Measurements from ENCODE around the gene GNG7.

The GNG7 gene

DNA sequence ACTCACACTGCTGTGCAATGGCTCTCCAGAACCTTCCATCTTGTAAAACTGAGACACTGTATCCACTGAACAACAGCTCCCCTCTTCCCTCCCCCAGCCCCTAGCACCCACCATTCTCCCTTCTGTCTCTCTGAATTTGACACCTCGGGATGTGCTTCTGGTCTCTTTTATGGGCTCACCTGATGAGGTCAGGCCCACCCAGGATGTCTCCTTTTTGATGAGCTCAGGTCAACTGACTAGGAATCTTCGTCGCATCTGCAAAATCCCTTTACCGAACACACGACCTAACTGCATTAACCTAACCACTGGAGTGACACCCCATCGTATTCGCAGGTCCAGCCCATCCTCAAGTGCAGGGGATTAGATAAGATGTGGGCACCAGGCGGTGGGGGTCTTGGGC, 73.9 kb downstream of the GNG7 start:
- H3K4me2 ChIP-seq (ENCODE audit: low read length) = peak overlapping the region; percentile 72
- TF ChIP-seq, protein P1, sequence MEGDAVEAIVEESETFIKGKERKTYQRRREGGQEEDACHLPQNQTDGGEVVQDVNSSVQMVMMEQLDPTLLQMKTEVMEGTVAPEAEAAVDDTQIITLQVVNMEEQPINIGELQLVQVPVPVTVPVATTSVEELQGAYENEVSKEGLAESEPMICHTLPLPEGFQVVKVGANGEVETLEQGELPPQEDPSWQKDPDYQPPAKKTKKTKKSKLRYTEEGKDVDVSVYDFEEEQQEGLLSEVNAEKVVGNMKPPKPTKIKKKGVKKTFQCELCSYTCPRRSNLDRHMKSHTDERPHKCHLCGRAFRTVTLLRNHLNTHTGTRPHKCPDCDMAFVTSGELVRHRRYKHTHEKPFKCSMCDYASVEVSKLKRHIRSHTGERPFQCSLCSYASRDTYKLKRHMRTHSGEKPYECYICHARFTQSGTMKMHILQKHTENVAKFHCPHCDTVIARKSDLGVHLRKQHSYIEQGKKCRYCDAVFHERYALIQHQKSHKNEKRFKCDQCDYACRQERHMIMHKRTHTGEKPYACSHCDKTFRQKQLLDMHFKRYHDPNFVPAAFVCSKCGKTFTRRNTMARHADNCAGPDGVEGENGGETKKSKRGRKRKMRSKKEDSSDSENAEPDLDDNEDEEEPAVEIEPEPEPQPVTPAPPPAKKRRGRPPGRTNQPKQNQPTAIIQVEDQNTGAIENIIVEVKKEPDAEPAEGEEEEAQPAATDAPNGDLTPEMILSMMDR (IDR thresholded peaks at IDR 0.05; ENCODE audit: low read depth, low read length, poor library complexity, severe bottlenecking) = no peak
- no peak for TF ChIP-seq EZH2phosphoT487 (IDR thresholded peaks at IDR 0.05; ENCODE audit: borderline replicate concordance, low read length)

DNA sequence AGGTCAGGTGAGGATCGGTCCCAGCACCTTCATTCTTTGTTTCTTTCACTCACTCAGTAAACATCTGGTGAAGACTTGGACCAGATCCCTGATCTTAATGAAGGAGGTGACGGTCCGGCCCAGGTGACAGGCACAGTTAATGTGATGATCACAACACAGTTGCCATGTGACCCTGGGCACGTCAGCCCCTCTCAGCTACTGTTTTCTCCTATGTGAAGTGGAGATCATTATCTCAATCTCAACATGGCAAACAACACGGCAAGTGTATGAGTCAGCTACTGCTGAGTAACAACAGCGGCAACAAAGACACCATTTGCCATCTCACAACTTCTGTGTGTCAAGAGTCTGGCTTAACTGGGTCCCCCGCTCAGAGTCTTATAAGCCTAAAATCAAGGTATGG, 74.6 kb downstream of the GNG7 start:
- Histone ChIP-seq H3K79me2 (ENCODE audit: control insufficient read depth, low read length) (peaks cover 76% of the 10 kb centered on the region), H4K20me1 (ENCODE audit: control insufficient read depth, insufficient read depth, low read depth, low read length) (no peaks in the 10 kb centered on the region), H3K4me3 (ENCODE audit: low read length) (peak overlapping the region; percentile 64), H3K9me2 (replicated peaks; ENCODE audit: control insufficient read depth, low read length) (no peaks in the 10 kb centered on the region), H3K4me2 (ENCODE audit: low read length) (peak overlapping the region; percentile 72), H3K36me3 (ENCODE audit: control insufficient read depth, low read length) (peaks cover 65% of the 10 kb centered on the region), H3K27me3 (ENCODE audit: control insufficient read depth, low read length) (no peaks in the 10 kb centered on the region), H3K4me1 (ENCODE audit: control insufficient read depth, low read length) (peaks cover 100% of the 10 kb centered on the region), H3K27ac (ENCODE audit: low read depth, low read length) (peak overlapping the region; percentile 92), H3K9me3 (ENCODE audit: control insufficient read depth, insufficient read depth, low read length) (peaks cover 27% of the 10 kb centered on the region), H3F3A (ENCODE audit: control insufficient read depth, insufficient read depth) (peaks cover 65% of the 10 kb centered on the region)
- TF ChIP-seq, protein P1 (IDR thresholded peaks at IDR 0.05; ENCODE audit: low read depth, low read length, poor library complexity, severe bottlenecking) = no peak
- TF ChIP-seq EZH2phosphoT487 (IDR thresholded peaks at IDR 0.05; ENCODE audit: borderline replicate concordance, low read length) = no peak

More for the DNA sequence above, 73.9 kb downstream of the GNG7 start:
- H3F3A ChIP-seq (ENCODE audit: control insufficient read depth, insufficient read depth) = peaks cover 60% of the 10 kb centered on the region
- H4K20me1 ChIP-seq (ENCODE audit: control insufficient read depth, insufficient read depth, low read depth, low read length) = no peaks in the 10 kb centered on the region
- peaks cover 80% of the 10 kb centered on the region for H3K79me2 ChIP-seq (ENCODE audit: control insufficient read depth, low read length)
- H3K27ac ChIP-seq (ENCODE audit: low read depth, low read length) = peak overlapping the region; percentile 92
- H3K4me1 ChIP-seq (ENCODE audit: control insufficient read depth, low read length) = peaks cover 100% of the 10 kb centered on the region
- H3K9me3 ChIP-seq (ENCODE audit: control insufficient read depth, insufficient read depth, low read length) = peaks cover 27% of the 10 kb centered on the region
- no peaks in the 10 kb centered on the region for H3K9me2 ChIP-seq (replicated peaks; ENCODE audit: control insufficient read depth, low read length)
- peaks cover 62% of the 10 kb centered on the region for H3K36me3 ChIP-seq (ENCODE audit: control insufficient read depth, low read length)
- peak overlapping the region; percentile 64 for H3K4me3 ChIP-seq (ENCODE audit: low read length)
- H3K27me3 ChIP-seq (ENCODE audit: control insufficient read depth, low read length) = no peaks in the 10 kb centered on the region

DNA sequence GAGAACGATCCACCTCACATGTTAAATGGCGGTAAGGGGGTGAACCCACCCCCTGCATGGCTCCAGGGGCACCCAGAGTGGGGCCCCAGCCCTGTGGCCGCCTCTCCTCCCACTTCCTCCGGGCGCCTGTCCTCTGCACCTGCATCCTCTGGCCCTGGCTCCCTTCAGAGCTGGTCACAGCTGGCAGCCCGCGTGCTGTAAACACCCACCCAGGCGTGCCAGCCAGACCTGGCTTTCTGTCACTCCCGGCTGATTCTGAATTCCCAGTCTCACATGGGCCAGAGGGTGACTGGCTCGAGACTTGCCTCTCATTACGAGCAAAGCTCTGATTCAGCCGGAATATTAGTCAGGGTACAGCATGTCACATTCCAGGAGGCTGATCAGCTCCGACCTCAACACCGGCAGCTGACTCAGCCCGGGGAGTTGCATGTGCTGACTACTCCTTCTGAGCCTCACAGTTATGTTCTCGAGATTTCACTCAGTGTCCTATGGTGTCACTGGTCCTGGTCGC, 75.1 kb downstream of the GNG7 start:
- Histone ChIP-seq H3K9me3 (ENCODE audit: control insufficient read depth, insufficient read depth, low read length) (peaks cover 27% of the 10 kb centered on the region), H3K79me2 (ENCODE audit: control insufficient read depth, low read length) (peaks cover 71% of the 10 kb centered on the region), H3K4me2 (ENCODE audit: low read length) (peak overlapping the region; percentile 72), H3K4me1 (ENCODE audit: control insufficient read depth, low read length) (peaks cover 97% of the 10 kb centered on the region), H3K4me3 (ENCODE audit: low read length) (peak overlapping the region; percentile 64), H3K27me3 (ENCODE audit: control insufficient read depth, low read length) (no peaks in the 10 kb centered on the region), H3K27ac (ENCODE audit: low read depth, low read length) (peak overlapping the region; percentile 92), H4K20me1 (ENCODE audit: control insufficient read depth, insufficient read depth, low read depth, low read length) (no peaks in the 10 kb centered on the region), H3K9me2 (replicated peaks; ENCODE audit: control insufficient read depth, low read length) (no peaks in the 10 kb centered on the region), H3K36me3 (ENCODE audit: control insufficient read depth, low read length) (peaks cover 63% of the 10 kb centered on the region), H3F3A (ENCODE audit: control insufficient read depth, insufficient read depth) (peaks cover 63% of the 10 kb centered on the region)
- TF ChIP-seq, protein P1 (IDR thresholded peaks at IDR 0.05; ENCODE audit: low read depth, low read length, poor library complexity, severe bottlenecking) = no peak
- no peak for TF ChIP-seq EZH2phosphoT487 (IDR thresholded peaks at IDR 0.05; ENCODE audit: borderline replicate concordance, low read length)

Measured in DOHH2 (cell line).